IPS DF 4.7 (cell line): Measurements from ENCODE around the gene SHISA3.

ENCODE experiments used
- DNase-seq: peaks from one replicate; pipeline ENCODE4 v3.0.0-alpha.2; 2013; ENCODE audit warnings: low spot score; ENCODE audit errors: extremely low read depth

The SHISA3 gene

DNA sequence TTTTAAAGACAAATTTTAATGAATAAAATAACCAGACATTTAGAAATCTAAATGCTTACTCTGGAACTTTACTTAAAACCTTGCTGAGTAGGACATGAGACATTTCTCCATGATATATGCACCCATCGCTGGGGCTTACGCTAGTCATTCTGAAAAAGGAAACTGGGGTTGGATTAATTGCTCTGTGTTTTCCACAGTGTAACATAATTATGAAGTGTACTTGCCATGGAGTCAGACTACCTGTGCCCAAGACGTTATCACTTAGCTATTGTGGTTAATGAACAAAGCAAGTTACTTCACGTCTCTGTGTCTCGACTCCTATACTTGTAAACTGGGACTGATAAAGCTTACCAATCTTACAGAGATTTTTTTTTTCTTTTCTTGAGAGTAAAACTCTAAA, 47.8 kb downstream of the SHISA3 start:
- DNase-seq, result no peak

DNA sequence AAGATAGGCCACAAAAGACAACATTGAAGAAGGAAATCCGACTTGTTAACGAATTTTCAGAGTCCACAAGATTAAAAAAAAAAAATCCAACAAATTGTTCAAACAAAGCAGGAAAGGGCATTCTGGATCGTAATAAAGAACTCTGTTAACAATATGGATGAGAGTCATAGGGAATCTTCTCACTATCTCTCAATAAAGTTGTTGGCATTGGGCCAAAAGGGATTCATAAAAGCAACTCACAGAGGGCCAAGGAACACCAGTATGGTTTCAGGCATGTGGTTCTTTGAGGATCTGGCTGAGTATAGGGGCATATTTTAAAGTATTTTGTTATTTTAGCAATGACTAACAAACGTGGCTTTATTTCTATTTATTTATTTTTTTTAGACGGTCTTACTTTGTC, 49.5 kb downstream of the SHISA3 start:
- DNase-seq, result no peak
